Astrocyte of the cerebellum (primary cell): ENCODE measurements around the gene RNF212.

Experiments used
- DNase-seq: peaks from one replicate; pipeline ENCODE4 v3.0.0-alpha.2; 2011; ENCODE audit warnings: low read depth
- H3K4me3 ChIP-seq: 2 replicates; pipeline ENCODE4 v1.5.1; 2011; ENCODE audit warnings: mild to moderate bottlenecking, low read depth, low read length, moderate library complexity
- in situ Hi-C: cut with HindIII; loops from 2 replicates; pipeline ENCODE4 v1.10.0; 2017; ENCODE audit warnings: low sequenced_read_pairs
- TF ChIP-seq, protein P1 (sequence below): IDR thresholded peaks from 2 replicates; pipeline ENCODE4 v1.5.1; 2012; ENCODE audit warnings: low read length, low read depth, moderate library complexity, mild to moderate bottlenecking; ENCODE audit errors: missing control alignments

The RNF212 gene

DNA sequence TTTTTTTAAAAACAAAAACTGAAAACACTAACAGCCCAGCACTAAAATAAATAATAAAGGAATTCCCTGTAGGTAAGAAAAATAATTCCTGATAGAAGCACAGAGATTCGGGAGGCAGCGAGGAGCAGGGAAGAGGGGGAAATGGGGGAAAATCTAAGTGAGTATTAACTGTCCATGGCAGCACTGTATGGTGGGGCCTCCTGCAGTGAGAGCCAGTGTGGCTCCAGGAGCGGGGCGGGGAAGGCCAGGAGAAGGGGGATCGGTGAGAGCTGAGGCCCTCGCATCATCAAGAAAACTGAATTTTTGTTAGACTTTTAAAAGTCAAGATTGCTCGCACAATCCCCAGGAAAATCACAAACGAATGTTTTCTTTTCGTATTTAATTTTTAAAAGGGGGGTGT lies 14.1 kb downstream of the RNF212 start:
- TF ChIP-seq, protein P1, sequence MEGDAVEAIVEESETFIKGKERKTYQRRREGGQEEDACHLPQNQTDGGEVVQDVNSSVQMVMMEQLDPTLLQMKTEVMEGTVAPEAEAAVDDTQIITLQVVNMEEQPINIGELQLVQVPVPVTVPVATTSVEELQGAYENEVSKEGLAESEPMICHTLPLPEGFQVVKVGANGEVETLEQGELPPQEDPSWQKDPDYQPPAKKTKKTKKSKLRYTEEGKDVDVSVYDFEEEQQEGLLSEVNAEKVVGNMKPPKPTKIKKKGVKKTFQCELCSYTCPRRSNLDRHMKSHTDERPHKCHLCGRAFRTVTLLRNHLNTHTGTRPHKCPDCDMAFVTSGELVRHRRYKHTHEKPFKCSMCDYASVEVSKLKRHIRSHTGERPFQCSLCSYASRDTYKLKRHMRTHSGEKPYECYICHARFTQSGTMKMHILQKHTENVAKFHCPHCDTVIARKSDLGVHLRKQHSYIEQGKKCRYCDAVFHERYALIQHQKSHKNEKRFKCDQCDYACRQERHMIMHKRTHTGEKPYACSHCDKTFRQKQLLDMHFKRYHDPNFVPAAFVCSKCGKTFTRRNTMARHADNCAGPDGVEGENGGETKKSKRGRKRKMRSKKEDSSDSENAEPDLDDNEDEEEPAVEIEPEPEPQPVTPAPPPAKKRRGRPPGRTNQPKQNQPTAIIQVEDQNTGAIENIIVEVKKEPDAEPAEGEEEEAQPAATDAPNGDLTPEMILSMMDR = no peak
- in situ Hi-C loops = no loop called here
- no peak overlapping the region for H3K4me3 ChIP-seq
- no peak for DNase-seq

DNA sequence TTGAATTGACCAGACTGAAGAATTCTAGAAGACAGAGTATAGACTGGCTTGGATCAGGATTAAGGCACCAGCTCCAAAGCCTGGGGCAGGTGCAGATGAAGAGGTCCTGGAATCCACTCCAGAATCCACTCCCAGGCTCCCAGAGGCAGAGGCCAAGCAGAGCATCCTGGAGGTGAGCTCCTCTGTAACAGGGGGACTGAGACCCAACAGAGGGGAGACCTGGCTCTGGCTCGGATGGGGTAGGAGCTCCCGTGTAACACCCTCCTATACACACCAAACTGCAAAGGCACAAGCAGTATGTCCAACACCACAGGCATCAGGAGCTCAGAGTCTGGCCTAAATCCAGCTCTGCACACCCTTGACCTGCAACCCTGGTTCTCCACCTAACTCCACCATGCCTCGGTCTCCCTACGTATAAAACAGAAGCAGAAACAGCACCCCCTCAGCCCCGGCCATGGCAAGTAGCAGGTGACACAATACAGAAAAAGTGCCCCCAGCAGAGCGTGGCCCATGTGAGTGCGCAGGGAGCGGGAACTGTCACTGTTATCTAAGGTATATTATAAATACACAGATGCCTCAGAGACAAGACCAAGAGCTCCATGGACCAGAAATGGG lies 14.9 kb downstream of the RNF212 start:
- in situ Hi-C loops = no loop called here

DNA sequence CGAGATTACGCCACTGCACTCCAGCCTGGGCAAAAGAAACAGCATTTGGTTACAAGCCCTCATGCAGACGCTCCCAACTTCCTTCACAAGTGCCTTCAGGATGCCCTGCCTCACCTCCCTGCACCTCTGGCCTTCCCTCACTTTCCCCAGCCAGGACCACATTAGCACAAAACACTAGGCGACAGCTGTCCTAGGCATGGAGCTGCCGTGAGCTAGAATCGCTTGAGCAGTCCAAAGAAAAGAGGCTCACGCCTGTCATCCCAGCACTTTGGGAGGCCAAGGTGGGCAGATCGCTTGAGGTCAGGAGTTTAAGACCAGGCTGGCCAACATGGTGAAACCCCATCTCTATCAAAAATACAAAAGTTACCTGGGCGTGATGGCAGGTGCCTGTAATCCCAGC lies 15.8 kb downstream of the RNF212 start:
- TF ChIP-seq, protein P1 = no peak
- no peak for DNase-seq
- H3K4me3 ChIP-seq = no peak overlapping the region
- in situ Hi-C loops = no loop called here

More for the DNA sequence above, 14.9 kb downstream of the RNF212 start:
- no peak for DNase-seq
- TF ChIP-seq, protein P1 = no peak
- H3K4me3 ChIP-seq = no peak overlapping the region

DNA sequence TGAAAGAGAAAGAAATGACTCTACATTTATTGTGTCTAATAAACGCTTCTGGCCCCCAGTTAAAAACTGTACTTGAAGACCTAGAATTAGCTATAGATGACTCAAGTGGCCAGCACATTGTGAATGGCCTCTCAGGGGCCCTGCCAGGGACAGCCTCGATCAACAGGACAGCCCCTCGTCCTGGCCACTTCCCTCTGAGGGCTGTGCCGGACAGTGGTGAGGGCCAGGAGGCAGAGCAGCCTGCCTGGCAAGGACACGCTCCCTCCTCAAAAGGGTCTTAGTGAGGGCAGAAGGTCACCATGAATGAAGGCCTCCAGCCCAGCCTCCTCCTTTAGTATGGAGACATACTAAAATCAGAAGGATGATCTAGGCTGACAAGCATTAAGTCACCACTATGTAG lies 16.5 kb downstream of the RNF212 start:
- TF ChIP-seq, protein P1 = no peak
- no peak overlapping the region for H3K4me3 ChIP-seq
- in situ Hi-C loops = no loop called here
- no peak for DNase-seq

DNA sequence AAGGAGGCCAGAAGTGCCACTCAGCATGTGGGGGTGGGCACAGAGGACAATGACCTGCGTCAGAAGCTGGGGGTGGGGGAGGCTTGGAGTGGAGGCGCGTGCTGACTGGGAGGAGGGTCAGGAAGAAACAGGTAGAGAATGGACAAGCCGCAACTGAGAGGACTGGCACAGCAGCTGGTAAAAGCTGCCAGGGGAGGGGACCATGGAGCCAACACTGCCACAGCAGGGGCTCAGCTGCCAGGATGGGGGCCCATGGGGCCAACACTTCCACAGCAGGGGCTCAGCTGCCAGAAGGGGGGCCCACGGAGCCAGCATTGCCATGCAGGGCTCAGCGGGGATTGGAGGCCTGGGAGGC lies 19.1 kb downstream of the RNF212 start:
- no peak for DNase-seq
- no peak overlapping the region for H3K4me3 ChIP-seq
- TF ChIP-seq, protein P1 = no peak
- in situ Hi-C loops = no loop called here

DNA sequence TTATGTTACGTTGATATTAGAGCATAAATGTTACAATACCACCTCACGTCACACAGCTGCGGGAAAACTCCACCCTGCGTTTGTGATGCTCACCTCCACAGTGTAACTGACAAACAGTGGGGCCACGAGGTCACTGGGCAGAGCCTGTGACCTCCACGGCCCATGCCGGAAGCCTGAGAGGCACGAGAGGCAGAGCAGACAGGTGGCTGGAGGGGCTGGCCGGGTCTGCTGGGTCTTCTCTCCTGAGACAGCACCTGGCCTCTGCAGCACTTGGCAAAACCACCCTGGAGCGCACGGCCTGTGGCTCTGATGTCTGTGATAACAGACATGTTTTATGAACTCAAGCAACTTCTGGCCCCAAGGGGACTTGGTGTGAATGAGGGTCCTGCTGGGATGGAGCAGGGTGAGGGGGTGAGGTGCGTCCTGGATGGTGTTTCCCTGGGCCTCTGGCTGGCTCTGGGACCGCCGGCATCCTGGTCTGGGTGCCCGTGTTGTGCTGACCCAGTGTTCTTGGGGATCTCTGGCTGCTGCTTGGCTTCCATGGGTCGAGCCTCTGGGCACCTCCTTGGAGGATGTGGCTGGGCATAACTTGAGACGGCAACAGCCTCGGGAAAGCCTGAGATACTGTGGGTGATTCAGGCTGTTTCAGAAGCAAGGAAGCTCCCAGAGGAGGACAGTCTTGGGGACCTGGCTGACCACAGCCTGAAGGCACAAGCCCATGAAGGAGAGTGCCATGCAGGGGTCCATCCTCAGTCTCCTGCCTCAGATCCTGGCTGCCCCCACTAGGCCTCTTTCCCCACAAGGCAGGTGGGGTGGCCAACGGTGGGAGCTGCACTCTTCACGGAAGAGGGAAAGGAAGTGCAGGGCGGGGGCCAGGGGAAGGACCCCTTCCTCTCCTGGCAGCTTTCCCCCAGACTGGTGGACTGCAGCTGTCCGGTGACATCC lies 19.7 kb downstream of the RNF212 start:
- in situ Hi-C loops = no loop called here
- TF ChIP-seq, protein P1 = no peak
- no peak for DNase-seq
- no peak overlapping the region for H3K4me3 ChIP-seq
